Panc1 (cell line): ENCODE measurements around the gene UBAC2. TPM values are rescaled to one million over a fixed set of nuclear protein-coding genes. Genes with fewer than 3 reads are reported as not detected.

Source experiments
- ATAC-seq: fragments of 200-7000 bp; cut with Tn5 transposase; 2 replicates; pipeline ENCODE4 v1.9.1; 2020; ENCODE audit warnings: mild to moderate bottlenecking, moderate library complexity
- BruUV-seq: library from RNA; stranded (reverse); fragments of 400-500 nt; replicated peaks from 2 replicates; lab custom pipeline; 2021; lab: Mats Ljungman, UMichigan
- CTCF ChIA-PET: fragments of 300-600 bp; sonication (Branson Sonifier 250); formaldehyde crosslinking; loops from one replicate; lab custom pipeline; 2022; ENCODE audit warnings: antibody characterized with exemption; lab: Charles Lee
- POLR2A ChIA-PET: fragments of 300-600 bp; sonication (Branson Sonifier 250); formaldehyde crosslinking; loops from one replicate; lab custom pipeline; 2022; ENCODE audit warnings: antibody characterized with exemption; lab: Charles Lee
- DNase-seq: peaks from one replicate; pipeline ENCODE4 v3.0.0-alpha.2; 2010; ENCODE audit warnings: low read depth, low spot score
- H3K27ac ChIP-seq: 2 replicates; pipeline ENCODE4 v1.5.1; 2011; ENCODE audit warnings: mild to moderate bottlenecking, low read length, inconsistent platforms
- H3K27me3 ChIP-seq: fragments of 200-500 bp; sonication (Bioruptor generic); 2 replicates; pipeline ENCODE4 v1.6.0; 2014; ENCODE audit warnings: low read length, inconsistent platforms; ENCODE audit not compliant: control insufficient read depth, insufficient read depth
- H3K36me3 ChIP-seq: fragments of 200-500 bp; sonication (Bioruptor generic); 2 replicates; pipeline ENCODE4 v1.5.1; 2014; ENCODE audit warnings: inconsistent platforms, mild to moderate bottlenecking, low read length, moderate library complexity; ENCODE audit not compliant: control insufficient read depth, insufficient read depth
- H3K4me1 ChIP-seq: 2 replicates; pipeline ENCODE4 v1.5.1; 2011; ENCODE audit warnings: inconsistent platforms, mild to moderate bottlenecking, low read length, moderate library complexity; ENCODE audit not compliant: control insufficient read depth, insufficient read depth
- H3K4me3 ChIP-seq, 2 experiments: 2 replicates each; pipeline ENCODE4 v1.5.1; 2011 to 2012; ENCODE audit warnings: low read depth in 2 of 2, low read length in 2 of 2, mild to moderate bottlenecking in 2 of 2, inconsistent platforms in 1 of 2, moderate library complexity in 1 of 2
- H3K9me3 ChIP-seq: fragments of 200-500 bp; sonication (Bioruptor generic); 2 replicates; pipeline ENCODE4 v1.5.1; 2014; ENCODE audit warnings: low read depth, mild to moderate bottlenecking, inconsistent platforms, low read length, moderate library complexity; ENCODE audit not compliant: control insufficient read depth, insufficient read depth
- POLR2AphosphoS5 ChIP-seq: IDR thresholded peaks from 2 replicates; pipeline ENCODE4 v1.6.1; 2012; ENCODE audit warnings: mild to moderate bottlenecking, low read depth, low read length, moderate library complexity
- SIN3A ChIP-seq: IDR thresholded peaks from 2 replicates; pipeline ENCODE4 v1.6.1; 2012; ENCODE audit warnings: low read depth, mild to moderate bottlenecking, low read length, moderate library complexity, borderline replicate concordance; ENCODE audit not compliant: insufficient read depth
- TCF7L2 ChIP-seq: IDR thresholded peaks from 2 replicates; pipeline ENCODE4 v1.6.1; 2011; ENCODE audit warnings: mild to moderate bottlenecking, low read depth, low read length, inconsistent platforms
- in situ Hi-C: cut with HindIII; loops from 2 replicates; pipeline ENCODE4 v1.10.0; 2016; ENCODE audit warnings: low sequenced_read_pairs, low pct_unique_long_range_greater_than_20kb
- intact Hi-C: fragments of 100-400 bp; cut with micrococcal nuclease; formaldehyde crosslinking; loops from one replicate; pipeline ENCODE4 v1.10.0; 2022; ENCODE audit not compliant: unreplicated experiment
- total RNA-seq: library from RNA; stranded (reverse); gene quantifications from one replicate; pipeline ENCODE4 v1.2.1, GENCODE V29; 2021; ENCODE audit not compliant: unreplicated experiment
- TF ChIP-seq, protein P1 (sequence below): fragments of 450-650 bp; IDR thresholded peaks from 2 replicates; pipeline ENCODE4 v1.5.1; 2017; ENCODE audit warnings: mild to moderate bottlenecking
- TF ChIP-seq, protein P2 (sequence below), 2 experiments: IDR thresholded peaks; 2 replicates each; pipeline ENCODE4 v1.6.1; 2011 to 2012; ENCODE audit warnings: low read depth in 2 of 2, control low read depth in 1 of 2, low read length in 1 of 2, mild to moderate bottlenecking in 1 of 2, moderate library complexity in 1 of 2; ENCODE audit not compliant: insufficient read depth in 1 of 2

UBAC2 gene
- total RNA-seq, 1 experiment from 2014 or later = 40.8 TPM

DNA sequence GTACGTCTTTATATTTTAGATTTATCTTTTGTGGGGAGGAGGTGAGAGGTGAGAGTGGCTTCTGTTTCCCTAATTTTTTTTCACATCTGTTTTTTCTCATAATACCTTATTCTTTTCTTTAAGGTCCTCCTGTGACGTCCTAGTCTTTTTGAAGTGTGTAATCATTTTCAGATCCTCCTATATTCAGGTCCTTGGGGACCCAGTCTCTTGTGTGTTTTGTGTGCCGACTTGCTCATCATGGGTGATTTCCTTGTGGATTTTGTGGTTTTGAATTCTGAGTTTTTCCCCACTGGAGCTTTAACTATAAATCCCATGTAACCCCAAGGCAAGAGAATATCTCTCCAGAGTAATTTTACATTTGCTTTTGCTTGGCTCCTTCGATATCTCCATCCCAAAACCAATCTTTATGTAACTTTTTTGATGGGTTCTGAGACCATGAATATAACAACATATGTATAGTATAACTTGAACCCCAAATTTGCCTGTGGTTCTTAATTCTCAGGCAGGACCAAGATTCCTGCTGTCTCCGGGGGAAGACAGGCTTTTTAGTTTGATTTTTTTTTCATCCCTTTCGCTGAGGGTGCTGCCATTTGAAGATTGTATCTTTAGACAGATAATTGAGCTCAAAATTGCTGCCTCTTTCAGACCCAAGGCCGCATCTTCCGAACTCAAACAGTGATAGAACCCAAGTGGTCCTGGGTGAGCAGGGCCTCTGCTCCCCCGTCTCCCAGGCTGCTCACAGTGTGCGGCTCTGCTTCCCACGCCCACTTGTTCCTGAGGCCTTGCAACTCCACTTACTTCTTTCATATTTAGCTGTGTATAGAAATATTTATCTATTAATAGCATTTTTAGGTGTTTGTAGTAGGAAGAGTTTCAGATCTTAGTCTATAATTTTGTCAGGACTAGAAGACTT, 165.7 kb downstream of the UBAC2 start:
- Histone ChIP-seq H3K4me1 (no peaks in the 10 kb centered on the region), H3K9me3 (no peaks in the 10 kb centered on the region), H3K27me3 (no peaks in the 10 kb centered on the region), H3K27ac (no peak overlapping the region), H3K36me3 (no peaks in the 10 kb centered on the region; the same call in 1 of the 2 replicates), H3K4me3 (no peak overlapping the region)
- ChIA-PET POLR2A (no interaction called here), CTCF (no interaction called here)
- no peak for ATAC-seq
- in situ Hi-C loops = no loop called here
- intact Hi-C loops = no loop called here
- no peak for DNase-seq
- no peak for TF ChIP-seq SIN3A
- TF ChIP-seq, protein P1, sequence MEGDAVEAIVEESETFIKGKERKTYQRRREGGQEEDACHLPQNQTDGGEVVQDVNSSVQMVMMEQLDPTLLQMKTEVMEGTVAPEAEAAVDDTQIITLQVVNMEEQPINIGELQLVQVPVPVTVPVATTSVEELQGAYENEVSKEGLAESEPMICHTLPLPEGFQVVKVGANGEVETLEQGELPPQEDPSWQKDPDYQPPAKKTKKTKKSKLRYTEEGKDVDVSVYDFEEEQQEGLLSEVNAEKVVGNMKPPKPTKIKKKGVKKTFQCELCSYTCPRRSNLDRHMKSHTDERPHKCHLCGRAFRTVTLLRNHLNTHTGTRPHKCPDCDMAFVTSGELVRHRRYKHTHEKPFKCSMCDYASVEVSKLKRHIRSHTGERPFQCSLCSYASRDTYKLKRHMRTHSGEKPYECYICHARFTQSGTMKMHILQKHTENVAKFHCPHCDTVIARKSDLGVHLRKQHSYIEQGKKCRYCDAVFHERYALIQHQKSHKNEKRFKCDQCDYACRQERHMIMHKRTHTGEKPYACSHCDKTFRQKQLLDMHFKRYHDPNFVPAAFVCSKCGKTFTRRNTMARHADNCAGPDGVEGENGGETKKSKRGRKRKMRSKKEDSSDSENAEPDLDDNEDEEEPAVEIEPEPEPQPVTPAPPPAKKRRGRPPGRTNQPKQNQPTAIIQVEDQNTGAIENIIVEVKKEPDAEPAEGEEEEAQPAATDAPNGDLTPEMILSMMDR = no peak
- no peak for TF ChIP-seq TCF7L2
- TF ChIP-seq, protein P2, sequence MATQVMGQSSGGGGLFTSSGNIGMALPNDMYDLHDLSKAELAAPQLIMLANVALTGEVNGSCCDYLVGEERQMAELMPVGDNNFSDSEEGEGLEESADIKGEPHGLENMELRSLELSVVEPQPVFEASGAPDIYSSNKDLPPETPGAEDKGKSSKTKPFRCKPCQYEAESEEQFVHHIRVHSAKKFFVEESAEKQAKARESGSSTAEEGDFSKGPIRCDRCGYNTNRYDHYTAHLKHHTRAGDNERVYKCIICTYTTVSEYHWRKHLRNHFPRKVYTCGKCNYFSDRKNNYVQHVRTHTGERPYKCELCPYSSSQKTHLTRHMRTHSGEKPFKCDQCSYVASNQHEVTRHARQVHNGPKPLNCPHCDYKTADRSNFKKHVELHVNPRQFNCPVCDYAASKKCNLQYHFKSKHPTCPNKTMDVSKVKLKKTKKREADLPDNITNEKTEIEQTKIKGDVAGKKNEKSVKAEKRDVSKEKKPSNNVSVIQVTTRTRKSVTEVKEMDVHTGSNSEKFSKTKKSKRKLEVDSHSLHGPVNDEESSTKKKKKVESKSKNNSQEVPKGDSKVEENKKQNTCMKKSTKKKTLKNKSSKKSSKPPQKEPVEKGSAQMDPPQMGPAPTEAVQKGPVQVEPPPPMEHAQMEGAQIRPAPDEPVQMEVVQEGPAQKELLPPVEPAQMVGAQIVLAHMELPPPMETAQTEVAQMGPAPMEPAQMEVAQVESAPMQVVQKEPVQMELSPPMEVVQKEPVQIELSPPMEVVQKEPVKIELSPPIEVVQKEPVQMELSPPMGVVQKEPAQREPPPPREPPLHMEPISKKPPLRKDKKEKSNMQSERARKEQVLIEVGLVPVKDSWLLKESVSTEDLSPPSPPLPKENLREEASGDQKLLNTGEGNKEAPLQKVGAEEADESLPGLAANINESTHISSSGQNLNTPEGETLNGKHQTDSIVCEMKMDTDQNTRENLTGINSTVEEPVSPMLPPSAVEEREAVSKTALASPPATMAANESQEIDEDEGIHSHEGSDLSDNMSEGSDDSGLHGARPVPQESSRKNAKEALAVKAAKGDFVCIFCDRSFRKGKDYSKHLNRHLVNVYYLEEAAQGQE (IDR thresholded peaks at IDR 0.05; ENCODE audit: insufficient read depth in 1 of 2, low read depth in 2 of 2, low read length in 1 of 2) = no peak
- no peak for TF ChIP-seq POLR2AphosphoS5
- no TSS peak for BruUV-seq

DNA sequence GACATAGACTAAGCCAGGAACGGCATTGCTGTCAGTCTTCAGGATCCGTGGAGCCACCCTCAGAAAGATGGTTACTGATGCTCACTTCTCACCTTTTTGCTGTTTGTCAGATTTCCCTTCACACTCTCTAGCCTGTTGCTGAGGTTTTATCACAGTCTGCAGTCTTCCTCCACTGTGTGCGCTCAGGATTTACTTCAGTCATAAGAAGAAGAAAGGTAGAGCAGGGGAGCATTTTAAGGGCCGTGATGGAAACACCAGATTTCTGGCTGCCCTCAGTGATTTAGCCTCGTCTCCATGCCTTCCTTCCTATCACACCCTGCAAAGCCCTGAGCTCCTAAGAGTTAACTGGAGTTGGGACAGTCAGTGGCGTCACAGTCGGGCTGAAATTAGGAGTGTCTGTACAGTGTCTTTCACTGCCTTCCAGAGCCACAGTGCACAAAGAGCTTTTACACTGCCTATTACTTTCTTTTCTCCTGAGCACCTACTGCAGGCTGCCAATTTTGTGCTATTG, 166.5 kb downstream of the UBAC2 start:
- in situ Hi-C loops = no loop called here
- no TSS peak for BruUV-seq

More for the DNA sequence above, 166.5 kb downstream of the UBAC2 start:
- no peaks in the 10 kb centered on the region for H3K27me3 ChIP-seq
- no peaks in the 10 kb centered on the region for H3K4me1 ChIP-seq
- H3K4me3 ChIP-seq = no peak overlapping the region
- no peak for ATAC-seq
- intact Hi-C loops = no loop called here
- no peak overlapping the region for H3K27ac ChIP-seq
- H3K9me3 ChIP-seq = no peaks in the 10 kb centered on the region
- ChIA-PET POLR2A (no interaction called here), CTCF (no interaction called here)
- no peak for TF ChIP-seq TCF7L2
- TF ChIP-seq POLR2AphosphoS5 = no peak
- TF ChIP-seq, protein P2 (IDR thresholded peaks at IDR 0.05; ENCODE audit: insufficient read depth in 1 of 2, low read depth in 2 of 2, low read length in 1 of 2) = no peak
- TF ChIP-seq, protein P1 = no peak
- no peak for TF ChIP-seq SIN3A
- DNase-seq = no peak
- no peaks in the 10 kb centered on the region; the same call in 1 of the 2 replicates for H3K36me3 ChIP-seq
